Measurements from ENCODE around the gene SPATA31C2.

SPATA31C2 gene

GRCh38 chr9:88169700-88170099 lies 31.4 kb upstream of the SPATA31C2 start:
- TF ChIP-seq CTCF (IDR thresholded peaks at IDR 0.05; ENCODE audit: low read depth, low read length): no peak
- Histone ChIP-seq H3K36me3 (no peaks in the 10 kb centered on the region), H3K4me1 (no peaks in the 10 kb centered on the region), H3K4me3 (ENCODE audit: low read depth, low read length) (no peak overlapping the region), H3K9me3 (no peaks in the 10 kb centered on the region), H3K27me3 (no peaks in the 10 kb centered on the region)
- DNase-seq: no peak

GRCh38 chr9:88168564-88168963 lies 30.3 kb upstream of the SPATA31C2 start:
- H3K9me3 ChIP-seq: no peaks in the 10 kb centered on the region
- TF ChIP-seq CTCF (IDR thresholded peaks at IDR 0.05; ENCODE audit: low read depth, low read length): no peak

GRCh38 chr9:88166660-88167059 lies 28.4 kb upstream of the SPATA31C2 start:
- Histone ChIP-seq H3K4me3 (ENCODE audit: low read depth, low read length) (no peak overlapping the region), H3K36me3 (no peaks in the 10 kb centered on the region), H3K9me3 (no peaks in the 10 kb centered on the region), H3K27me3 (no peaks in the 10 kb centered on the region), H3K4me1 (no peaks in the 10 kb centered on the region)
- DNase-seq: no peak
- TF ChIP-seq CTCF (IDR thresholded peaks at IDR 0.05; ENCODE audit: low read depth, low read length): no peak

More at GRCh38 chr9:88168564-88168963, 30.3 kb upstream of the SPATA31C2 start:
- no peaks in the 10 kb centered on the region for H3K36me3 ChIP-seq
- no peaks in the 10 kb centered on the region for H3K27me3 ChIP-seq
- DNase-seq: no peak
- no peaks in the 10 kb centered on the region for H3K4me1 ChIP-seq
- no peak overlapping the region for H3K4me3 ChIP-seq (ENCODE audit: low read depth, low read length)

- TF ChIP-seq CTCF (IDR thresholded peaks at IDR 0.05; ENCODE audit: low read depth, low read length): no peak
- H3K9me3 ChIP-seq: no peaks in the 10 kb centered on the region
- DNase-seq: no peak
Observed at GRCh38 chr9:88164850-88165249, 26.6 kb upstream of the SPATA31C2 start.

DNA sequence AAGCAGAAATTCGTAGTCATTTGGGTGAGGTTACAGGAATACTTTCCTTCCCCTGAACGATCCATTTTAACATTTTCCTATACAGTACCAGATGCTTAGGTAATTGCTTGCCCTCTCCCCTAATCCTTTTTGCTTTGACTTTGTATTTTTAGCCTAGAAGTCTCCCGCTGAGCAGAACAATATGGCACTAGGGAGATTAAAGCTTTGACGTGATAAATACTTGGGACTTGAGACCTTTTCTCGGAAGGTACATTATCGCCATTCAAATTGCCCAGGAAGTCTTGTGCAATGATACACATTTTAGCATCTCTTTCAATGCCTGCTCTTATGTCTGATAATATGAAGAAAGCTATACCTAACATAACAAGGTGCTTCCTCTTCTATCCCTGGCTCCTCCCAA lies 22.9 kb upstream of the SPATA31C2 start:
- DNase-seq: no peak
- H3K36me3 ChIP-seq: no peaks in the 10 kb centered on the region
- H3K9me3 ChIP-seq: no peaks in the 10 kb centered on the region
- H3K4me3 ChIP-seq (ENCODE audit: low read depth, low read length): no peak overlapping the region
- H3K27me3 ChIP-seq: no peaks in the 10 kb centered on the region
- no peak for TF ChIP-seq CTCF (IDR thresholded peaks at IDR 0.05; ENCODE audit: low read depth, low read length)
- H3K4me1 ChIP-seq: no peaks in the 10 kb centered on the region

More at GRCh38 chr9:88164850-88165249, 26.6 kb upstream of the SPATA31C2 start:
- Histone ChIP-seq H3K4me3 (ENCODE audit: low read depth, low read length) (no peak overlapping the region), H3K36me3 (no peaks in the 10 kb centered on the region), H3K27me3 (no peaks in the 10 kb centered on the region), H3K4me1 (no peaks in the 10 kb centered on the region)

DNA sequence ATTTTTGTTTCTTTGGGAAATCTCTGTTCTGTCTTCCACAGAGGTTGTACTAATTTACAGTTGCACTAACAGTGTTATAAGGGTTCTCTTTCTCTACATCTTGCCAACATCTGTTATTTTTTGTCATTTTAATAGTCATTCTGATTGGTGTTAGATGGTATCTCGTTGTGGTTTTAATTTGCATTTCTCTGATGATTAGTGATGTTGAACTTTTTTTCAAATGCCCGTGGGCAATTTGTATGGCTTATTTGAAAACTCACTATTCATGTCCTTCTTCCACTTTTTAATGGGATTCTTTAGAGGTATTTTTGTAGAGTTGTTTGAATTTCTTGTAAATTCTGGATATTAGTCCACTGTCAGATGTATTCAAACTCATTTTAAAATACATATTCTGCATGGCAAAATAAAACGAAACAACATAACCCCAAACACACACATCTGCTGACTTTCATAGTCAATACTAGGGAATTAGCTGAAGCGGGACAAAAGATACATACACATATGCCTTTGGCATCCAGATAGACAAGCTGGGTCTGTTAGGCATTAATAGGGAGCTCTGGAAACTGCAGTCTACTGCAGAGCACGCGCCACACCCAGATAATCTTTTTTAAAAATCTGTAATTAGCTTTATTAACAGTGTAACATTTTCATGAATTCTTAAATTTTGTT lies 5.8 kb upstream of the SPATA31C2 start:
- no peaks in the 10 kb centered on the region for H3K36me3 ChIP-seq
- no peaks in the 10 kb centered on the region; the same call in none of the 2 replicates for H3K27me3 ChIP-seq
- H3K4me3 ChIP-seq (ENCODE audit: low read depth, low read length): no peak overlapping the region
- no peaks in the 10 kb centered on the region for H3K4me1 ChIP-seq
- no peak for TF ChIP-seq CTCF (IDR thresholded peaks at IDR 0.05; ENCODE audit: low read depth, low read length)
- DNase-seq: no peak
- H3K9me3 ChIP-seq: no peaks in the 10 kb centered on the region

Data from BE2C (cell line).